ENCODE results near the gene RAET1L. TPM values are rescaled to one million over a fixed set of nuclear protein-coding genes. Genes with fewer than 3 reads are reported as not detected.

RAET1L gene
- total and polyA plus RNA-seq, 9 of the 15 experiments (the other 6 are each of a cell fraction or from before 2014, with no cell fraction given): not detected

- TF ChIP-seq SLC30A9 (CRISPR knock-in tag; IDR thresholded peaks at IDR 0.05) (no peak), KAT7 (CRISPR knock-in tag; IDR thresholded peaks at IDR 0.05; ENCODE audit: borderline replicate concordance) (no peak), ZNF217 (CRISPR knock-in tag; IDR thresholded peaks at IDR 0.05) (no peak), GTF2F1 (IDR thresholded peaks at IDR 0.05; ENCODE audit: low read depth, low read length) (no peak), HDAC6 (IDR thresholded peaks at IDR 0.05; ENCODE audit: low read depth, low read length) (no peak), SIN3A (IDR thresholded peaks at IDR 0.05; ENCODE audit: borderline replicate concordance in 2 of 2, control insufficient read depth in 1 of 2, low read depth in 2 of 2, low read length in 2 of 2) (no peak), ARID2 (IDR thresholded peaks at IDR 0.05) (no peak)
These were observed 30.0 kb downstream of the RAET1L start (continued) for GRCh38 chr6:149995235-149995750.

- no TSS peak for BruUV-seq (replicated peaks)
- no peak for FAIRE-seq
- Histone ChIP-seq H3K27me3 (ENCODE audit: control insufficient read depth in 2 of 2, insufficient read depth in 2 of 2, low read length in 2 of 2) (peaks cover 59 to 64% of the 10 kb centered on the region in 2 experiments), H3K9me3 (replicated peaks; ENCODE audit: control insufficient read depth, insufficient read depth, low read depth, low read length) (no peaks in the 10 kb centered on the region), H3K36me3 (ENCODE audit: control insufficient read depth, insufficient read depth, low read length) (no peaks in the 10 kb centered on the region), H3K4me1 (replicated peaks in 1 of 2; ENCODE audit: control insufficient read depth in 2 of 2, insufficient read depth in 2 of 2, low read length in 2 of 2) (peaks cover 0 to 11% of the 10 kb centered on the region in 2 experiments; a peak in 1 of 5 replicates), H3K4me3 (no peak overlapping the region), H4K20me1 (replicated peaks; ENCODE audit: control insufficient read depth, insufficient read depth, low read length) (peaks cover 4% of the 10 kb centered on the region), H2AFZ (ENCODE audit: low read depth, low read length) (no peak overlapping the region), H3K9me1 (ENCODE audit: control insufficient read depth, insufficient read depth, low read length) (no peaks in the 10 kb centered on the region), H3K79me2 (ENCODE audit: control insufficient read depth, insufficient read depth, low read length) (no peaks in the 10 kb centered on the region), H3K4me2 (ENCODE audit: insufficient read depth, low read length) (no peak overlapping the region), H3K9ac (ENCODE audit: insufficient read depth in 1 of 2, low read depth in 2 of 2, low read length in 2 of 2) (no peak overlapping the region), H3K27ac (ENCODE audit: extremely low read depth, low read depth, low read length) (no peak overlapping the region)
- ATAC-seq: no peak
- in situ Hi-C loops (cut with MboI): no loop called here
- WGBS (ENCODE audit: insufficient coverage, low coverage, missing lambda C conversion rate): 6% methylated on average over 4 of the region's 4 CpGs
- intact Hi-C loops (cut with micrococcal nuclease): no loop called here
- CTCF ChIA-PET (ENCODE audit: low intra/inter-chr PET ratio): interaction anchor here (0.5 kb wide), 1 partner anchor 892 kb away, joined by 3 read pairs; no protein-coding TSS in a partner anchor
- POLR2A ChIA-PET: interaction anchor here (0.7 kb wide), 1 partner anchor 829 kb away, joined by 3 read pairs; no protein-coding TSS in a partner anchor
- DNase-seq (ENCODE audit: extremely low read depth in 1 of 4, low spot score in 3 of 4): no peak
- TF ChIP-seq TGIF2 (CRISPR knock-in tag; IDR thresholded peaks at IDR 0.05): no peak
- TF ChIP-seq GTF2E2 (tag; IDR thresholded peaks at IDR 0.05): no peak
- TF ChIP-seq ATF3 (IDR thresholded peaks at IDR 0.05): no peak
- TF ChIP-seq ATF3 (CRISPR knock-in tag; conservative IDR thresholded peaks at IDR 0.05): no peak
- no peak for TF ChIP-seq KAT7 (CRISPR knock-in tag; IDR thresholded peaks at IDR 0.05; ENCODE audit: borderline replicate concordance)
- TF ChIP-seq SMARCA5 (IDR thresholded peaks at IDR 0.05): no peak
- TF ChIP-seq KDM4B (IDR thresholded peaks at IDR 0.05; ENCODE audit: borderline replicate concordance in 2 of 2, low read depth in 1 of 2): no peak
- TF ChIP-seq IRF1 (CRISPR knock-in tag; IDR thresholded peaks at IDR 0.05; ENCODE audit: borderline replicate concordance): no peak
- no peak for TF ChIP-seq TAF15 (IDR thresholded peaks at IDR 0.05; ENCODE audit: low read depth, low read length)
- TF ChIP-seq MAFK (IDR thresholded peaks at IDR 0.05; ENCODE audit: low read length): no peak
- TF ChIP-seq NR2C2 (CRISPR knock-in tag; IDR thresholded peaks at IDR 0.05): no peak
- TF ChIP-seq NR2C2 (tag; IDR thresholded peaks at IDR 0.05): no peak
- no peak for TF ChIP-seq ZNF253 (CRISPR knock-in tag; conservative IDR thresholded peaks at IDR 0.05)
- no peak for TF ChIP-seq ZNF143 (CRISPR knock-in tag; IDR thresholded peaks at IDR 0.05)
These were observed 33.5 kb downstream of the RAET1L start for GRCh38 chr6:149991838-149992237.

All from K562 (cell line).